Right lobe of liver (tissue), 6 donors: ENCODE results near the gene SKIDA1. TPM values are rescaled to one million over a fixed set of nuclear protein-coding genes. Genes with fewer than 3 reads are reported as not detected.

Experiments
- ATAC-seq, 4 donors: fragments of 200-7000 bp; cut with Tn5 transposase; one replicate each; pipeline ENCODE4 v1.9.1; 2020; ENCODE audit warnings: mild to moderate bottlenecking in 4 of 4, moderate library complexity in 4 of 4
- DNase-seq, 3 donors: peaks; one replicate each; pipeline ENCODE4 v3.0.0-alpha.2; 2020
- H3K27ac ChIP-seq, 3 donors: fragments of 200-600 bp; one replicate each; pipeline ENCODE4 v1.8.0; 2022
- H3K27me3 ChIP-seq, 2 donors: fragments of 200-600 bp; one replicate each; pipeline ENCODE4 v1.8.0; 2022
- H3K36me3 ChIP-seq, 4 donors: fragments of 200-600 bp; sonication (generic) in 1 of 4; one replicate each; pipeline versions ENCODE4 v1.5.1 to v1.8.0; 2017 to 2022; ENCODE audit warnings: control low read depth in 1 of 4
- H3K4me1 ChIP-seq, 4 donors: fragments of 200-600 bp; sonication (generic) in 1 of 4; one replicate each; pipeline versions ENCODE4 v1.5.1 to v1.8.0; 2017 to 2022; ENCODE audit warnings: control low read depth in 1 of 4
- H3K4me3 ChIP-seq, 3 donors: fragments of 200-600 bp; one replicate each; pipeline ENCODE4 v1.8.0; 2022
- H3K9me3 ChIP-seq, 4 donors: fragments of 200-600 bp; sonication (generic) in 1 of 4; one replicate each; pipeline versions ENCODE4 v1.5.1 to v1.8.0; 2017 to 2022; ENCODE audit warnings: control low read depth in 1 of 4
- CTCF ChIP-seq, 4 donors: fragments of 200-600 bp in 3 of 4; fragments of 450-650 bp in 1 of 4; IDR thresholded peaks; one replicate each; pipeline versions ENCODE4 v1.5.1 to v1.8.0; 2016 to 2022; ENCODE audit warnings: antibody characterized with exemption in 4 of 4, mild to moderate bottlenecking in 2 of 4
- POLR2A ChIP-seq: fragments of 450-650 bp; IDR thresholded peaks from one replicate; pipeline ENCODE4 v1.6.1; 2017; ENCODE audit warnings: antibody characterized with exemption, mild to moderate bottlenecking
- WGBS: methylation state at CpG from one replicate; pipeline ENCODE4 v1.1.6; 2018; ENCODE audit warnings: low coverage, low lambda C conversion rate; ENCODE audit not compliant: insufficient coverage; ENCODE audit errors: missing lambda C conversion rate; 5-methylcytosine and 5-hydroxymethylcytosine counted together
- intact Hi-C, 2 donors: fragments of 100-400 bp; cut with DNase I; formaldehyde crosslinking; loops; one replicate each; pipeline versions ENCODE4 v1.11.2 to v1.14.1; 2022
- total RNA-seq, 6 experiments: library from RNA; depleted of rRNA in 2 of 6; stranded (reverse); fragments of >200 nt in 2 of 6; fragmentation: NEBNext Ultra II Directional in 3 of 6; extraction: Animal tissue kit (Norgen Biotek cat#: 25700) in 3 of 6; gene quantifications; one replicate each; pipeline versions ENCODE4 v1.1.0 to v1.2.4, GENCODE V29; 2016 to 2023
- donor health status: DM: no; HTN: yes; CAD: no.
- donor health status: DM: no; HTN: no; CAD: no.
- donor health status: DM: no; HTN: no; CAD: no.
- donor health status: DM: no; HTN: yes; CAD: no.
- donor health status: DM: no; HTN: yes; CAD: no.

The SKIDA1 gene
- total RNA-seq, 6 experiments from 2014 or later = 0.31 to 3.9 (median 2.1) TPM

- Histone ChIP-seq H3K36me3 (no peaks in the 10 kb centered on the region), H3K27me3 (no peaks in the 10 kb centered on the region), H3K9me3 (no peaks in the 10 kb centered on the region), H3K27ac (peak overlapping the region in 1 of 3 donors; percentile 94), H3K4me1 (peaks cover 0 to 12% (median 3%) of the 10 kb centered on the region in 4 donors), H3K4me3 (no peak overlapping the region)
- DNase-seq (no peak), ATAC-seq (no peak)
- TF ChIP-seq POLR2A (no peak), CTCF (IDR thresholded peaks at IDR 0.05) (no peak)
- intact Hi-C loops = no loop called here
- 69% methylated on average over 9 of the region's 9 CpGs for WGBS
Observed at GRCh38 chr10:21529032-21529910, 3.8 kb upstream of the SKIDA1 start.

- peak overlapping the region in 1 of 3 donors; percentile 66 for H3K4me3 ChIP-seq
- H3K4me1 ChIP-seq = peaks cover 0 to 12% (median 3%) of the 10 kb centered on the region in 4 donors
- DNase-seq (no peak), ATAC-seq (no peak)
- no peak for TF ChIP-seq POLR2A
- no peak for TF ChIP-seq CTCF (IDR thresholded peaks at IDR 0.05)
- intact Hi-C loops = no loop called here
- H3K9me3 ChIP-seq = no peaks in the 10 kb centered on the region
- peak overlapping the region; percentile 89 to 96 (median 94) for H3K27ac ChIP-seq
- no peaks in the 10 kb centered on the region for H3K36me3 ChIP-seq
- H3K27me3 ChIP-seq = no peaks in the 10 kb centered on the region
- 27% methylated on average over 8 of the region's 8 CpGs for WGBS
Observed at GRCh38 chr10:21528236-21529031, 3.0 kb upstream of the SKIDA1 start.

DNA sequence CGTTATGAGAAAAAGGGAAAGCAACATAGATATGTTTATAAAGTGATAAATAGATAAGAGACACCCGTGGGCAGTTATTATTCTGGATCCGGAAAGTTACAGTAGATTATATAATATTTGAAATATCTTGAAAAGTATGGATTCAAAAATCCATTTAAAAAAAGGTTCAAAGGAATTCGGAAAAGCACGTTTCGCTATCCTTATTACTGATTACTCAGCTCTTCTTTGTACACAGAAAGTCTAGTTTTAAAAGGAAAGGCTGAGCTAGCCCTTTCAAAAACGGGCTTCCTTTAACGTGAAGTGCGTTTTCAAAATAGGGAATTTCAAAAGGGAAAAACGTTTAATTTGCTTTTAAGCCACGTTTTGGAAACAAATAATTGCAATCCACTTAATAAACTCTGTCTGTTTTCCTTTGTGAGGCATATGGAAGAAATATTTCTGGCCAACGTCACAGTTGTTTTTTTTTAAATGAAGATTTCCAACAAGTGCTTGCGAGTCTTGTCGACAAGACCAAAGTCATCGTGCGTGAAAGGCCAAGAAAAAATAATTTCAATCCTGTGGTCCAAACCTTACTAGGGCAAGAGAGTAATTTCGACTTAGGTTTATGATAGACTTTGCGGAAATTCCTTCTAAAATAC, 2.2 kb upstream of the SKIDA1 start:
- WGBS = 14% methylated on average over 18 of the region's 18 CpGs
- ATAC-seq (no peak), DNase-seq (no peak)
- Histone ChIP-seq H3K4me1 (peaks cover 0 to 9% (median under 1%) of the 10 kb centered on the region in 4 donors), H3K27ac (peak overlapping the region; percentile 89 to 96 (median 94)), H3K36me3 (no peaks in the 10 kb centered on the region), H3K4me3 (peak overlapping the region; percentile 64 to 66 (median 64)), H3K9me3 (no peaks in the 10 kb centered on the region), H3K27me3 (no peaks in the 10 kb centered on the region)
- TF ChIP-seq POLR2A = no peak
- TF ChIP-seq CTCF (IDR thresholded peaks at IDR 0.05) = no peak
- intact Hi-C loops = no loop called here

DNA sequence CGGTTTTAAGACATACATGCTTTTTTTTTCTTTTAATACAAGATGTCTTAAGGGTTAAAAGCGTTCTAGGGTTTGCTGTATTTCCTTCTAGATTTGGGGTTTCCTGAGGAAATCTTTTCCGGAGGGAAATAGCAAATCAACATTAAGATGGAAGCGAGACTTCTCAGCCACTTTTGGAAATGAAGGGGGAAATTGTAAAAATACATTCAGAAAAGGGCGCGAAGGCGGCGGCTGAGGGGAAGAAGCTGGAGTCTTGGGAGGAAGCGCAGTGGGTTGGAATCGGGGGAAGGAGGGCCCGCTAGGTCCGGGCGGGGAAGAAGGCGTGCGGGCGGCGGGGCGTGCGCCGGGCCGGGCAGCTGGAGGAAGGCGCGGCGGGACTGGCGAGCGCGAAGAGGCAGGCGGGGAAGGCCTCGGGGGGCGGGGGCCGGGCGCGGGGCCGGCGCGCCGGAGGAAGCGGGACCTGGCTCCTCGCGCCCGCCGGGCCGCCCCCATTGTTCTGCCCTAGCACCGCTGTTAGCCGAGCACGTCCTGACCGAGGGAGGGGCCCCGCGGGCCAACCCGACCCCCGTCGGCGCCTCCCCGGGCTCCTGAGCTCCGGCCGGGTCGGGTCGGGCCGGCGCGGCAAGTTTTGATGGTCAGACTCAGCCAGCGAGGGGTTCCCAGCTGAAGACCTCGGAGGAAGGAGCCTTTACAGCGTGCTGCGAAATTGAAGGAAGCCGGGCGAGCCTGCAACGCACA, 1.5 kb upstream of the SKIDA1 start:
- Histone ChIP-seq H3K27ac (peak overlapping the region; percentile 89 to 96 (median 94)), H3K9me3 (no peaks in the 10 kb centered on the region), H3K36me3 (no peaks in the 10 kb centered on the region), H3K4me3 (peak overlapping the region; percentile 64 to 66 (median 64)), H3K4me1 (peaks cover 0 to 2% (median 0%) of the 10 kb centered on the region in 4 donors), H3K27me3 (no peaks in the 10 kb centered on the region)
- ATAC-seq (peak; percentile 37 to 54 (median 46)), DNase-seq (peak; percentile 77 to 80 (median 77))
- no peak for TF ChIP-seq CTCF (IDR thresholded peaks at IDR 0.05)
- TF ChIP-seq POLR2A = peak; percentile 13
- under 1% methylated on average over 39 of the region's 68 CpGs for WGBS
- intact Hi-C loops = no loop called here
